ENCODE results near the gene INPP4B. TPM values are rescaled to one million over a fixed set of nuclear protein-coding genes. Genes with fewer than 3 reads are reported as not detected.

The INPP4B gene
- total RNA-seq, 1 experiment from 2014 or later = 114 TPM

GRCh38 chr4:142549248-142549647 is 296.9 kb downstream of the INPP4B start:
- peaks cover 59% of the 10 kb centered on the region for H3K4me1 Mint-ChIP-seq (ENCODE audit: low read depth, unreplicated experiment)
- H3K27ac Mint-ChIP-seq (ENCODE audit: unreplicated experiment) = peak overlapping the region; percentile 99
- no peak for DNase-seq
- intact Hi-C loops (cut with micrococcal nuclease; ENCODE audit: unreplicated experiment) = loop anchor here (5.0 kb wide), 1 partner anchor 173 kb away; no protein-coding TSS in a partner anchor
- peaks cover 3% of the 10 kb centered on the region for H3K9me3 Mint-ChIP-seq (ENCODE audit: low read depth, unreplicated experiment)
- H3K4me3 Mint-ChIP-seq (ENCODE audit: low read depth, unreplicated experiment) = no peak overlapping the region
- peaks cover 20% of the 10 kb centered on the region for H3K36me3 Mint-ChIP-seq (ENCODE audit: insufficient read depth, unreplicated experiment)
- no TSS peak for BruUV-seq (replicated peaks)
- no peak for TF ChIP-seq CTCF (IDR thresholded peaks at IDR 0.05; ENCODE audit: unreplicated experiment)
- H3K27me3 Mint-ChIP-seq (ENCODE audit: unreplicated experiment) = no peaks in the 10 kb centered on the region
- CTCF ChIA-PET = interaction anchor here (0.7 to 1.4 kb wide), 4 partner anchors 9 to 76 kb away, joined by 3 to 7 read pairs (median 4); no protein-coding TSS in a partner anchor

- H3K4me1 Mint-ChIP-seq (ENCODE audit: low read depth, unreplicated experiment) = peaks cover 56% of the 10 kb centered on the region
- TF ChIP-seq CTCF (IDR thresholded peaks at IDR 0.05; ENCODE audit: unreplicated experiment) = no peak
- BruUV-seq (replicated peaks) = no TSS peak
- peaks cover 3% of the 10 kb centered on the region for H3K9me3 Mint-ChIP-seq (ENCODE audit: low read depth, unreplicated experiment)
- no peak overlapping the region for H3K4me3 Mint-ChIP-seq (ENCODE audit: low read depth, unreplicated experiment)
- H3K27ac Mint-ChIP-seq (ENCODE audit: unreplicated experiment) = peak overlapping the region; percentile 99
- no peak for DNase-seq
- no peaks in the 10 kb centered on the region for H3K27me3 Mint-ChIP-seq (ENCODE audit: unreplicated experiment)
- CTCF ChIA-PET = interaction anchor here (0.5 to 1.4 kb wide), 3 partner anchors 9 to 76 kb away, joined by 4 to 5 read pairs (median 4); no protein-coding TSS in a partner anchor
- intact Hi-C loops (cut with micrococcal nuclease; ENCODE audit: unreplicated experiment) = loop anchor here (5.0 kb wide), 1 partner anchor 174 kb away; no protein-coding TSS in a partner anchor
- H3K36me3 Mint-ChIP-seq (ENCODE audit: insufficient read depth, unreplicated experiment) = peaks cover 16% of the 10 kb centered on the region
Measured at GRCh38 chr4:142548491-142548890, 297.6 kb downstream of the INPP4B start.

GRCh38 chr4:142547974-142548373 is 298.1 kb downstream of the INPP4B start:
- no peak for TF ChIP-seq CTCF (IDR thresholded peaks at IDR 0.05; ENCODE audit: unreplicated experiment)
- peaks cover 51% of the 10 kb centered on the region for H3K4me1 Mint-ChIP-seq (ENCODE audit: low read depth, unreplicated experiment)
- CTCF ChIA-PET = interaction anchor here (0.5 to 1.4 kb wide), 2 partner anchors 20 to 76 kb away, joined by 4 to 5 read pairs; no protein-coding TSS in a partner anchor

GRCh38 chr4:142544594-142544993 is 301.5 kb downstream of the INPP4B start:
- intact Hi-C loops (cut with micrococcal nuclease; ENCODE audit: unreplicated experiment) = no loop called here
- Mint-ChIP-seq H3K27ac (ENCODE audit: unreplicated experiment) (peak overlapping the region; percentile 33), H3K4me1 (ENCODE audit: low read depth, unreplicated experiment) (peaks cover 34% of the 10 kb centered on the region), H3K9me3 (ENCODE audit: low read depth, unreplicated experiment) (peaks cover 3% of the 10 kb centered on the region), H3K4me3 (ENCODE audit: low read depth, unreplicated experiment) (no peak overlapping the region), H3K36me3 (ENCODE audit: insufficient read depth, unreplicated experiment) (peaks cover 8% of the 10 kb centered on the region), H3K27me3 (ENCODE audit: unreplicated experiment) (no peaks in the 10 kb centered on the region)
- no peak for DNase-seq
- BruUV-seq (replicated peaks) = no TSS peak
- TF ChIP-seq CTCF (IDR thresholded peaks at IDR 0.05; ENCODE audit: unreplicated experiment) = no peak
- CTCF ChIA-PET = no interaction called here

More at GRCh38 chr4:142547974-142548373, 298.1 kb downstream of the INPP4B start:
- peak overlapping the region; percentile 99 for H3K27ac Mint-ChIP-seq (ENCODE audit: unreplicated experiment)
- no peak for DNase-seq
- peaks cover 3% of the 10 kb centered on the region for H3K9me3 Mint-ChIP-seq (ENCODE audit: low read depth, unreplicated experiment)
- no peaks in the 10 kb centered on the region for H3K27me3 Mint-ChIP-seq (ENCODE audit: unreplicated experiment)
- H3K36me3 Mint-ChIP-seq (ENCODE audit: insufficient read depth, unreplicated experiment) = peaks cover 16% of the 10 kb centered on the region
- BruUV-seq (replicated peaks) = no TSS peak
- intact Hi-C loops (cut with micrococcal nuclease; ENCODE audit: unreplicated experiment) = loop anchor here (5.0 kb wide), 1 partner anchor 174 kb away; no protein-coding TSS in a partner anchor
- no peak overlapping the region for H3K4me3 Mint-ChIP-seq (ENCODE audit: low read depth, unreplicated experiment)
